HepG2 (cell line): ENCODE results near the gene ABCC3. TPM values are rescaled to one million over a fixed set of nuclear protein-coding genes. Genes with fewer than 3 reads are reported as not detected.

Source experiments
- ATAD3A ChIP-seq: sonication (generic); formaldehyde crosslinking; IDR thresholded peaks from 2 replicates; pipeline ENCODE4 v1.4.0; 2020; ENCODE audit warnings: missing genetic modification reagents
- FOXA1 ChIP-seq, 2 experiments: fragments of 450-650 bp in 1 of 2; sonication (generic) in 1 of 2; formaldehyde crosslinking in 1 of 2; IDR thresholded peaks; 2 replicates each; pipeline versions ENCODE4 v1.4.0 to v1.6.1; 2016 to 2020; ENCODE audit warnings: missing genetic modification reagents in 1 of 2
- RFX3 ChIP-seq: IDR thresholded peaks from 2 replicates; pipeline ENCODE4 v1.6.1; 2016; ENCODE audit warnings: missing biosample characterization, missing genetic modification reagents
- SMARCC2 ChIP-seq: fragments of 450-650 bp; IDR thresholded peaks from 2 replicates; pipeline ENCODE4 v1.6.1; 2017; ENCODE audit warnings: antibody characterized with exemption, mild to moderate bottlenecking
- STAT5B ChIP-seq: sonication (generic); formaldehyde crosslinking; IDR thresholded peaks from 2 replicates; pipeline ENCODE4 v1.4.0; 2020; ENCODE audit warnings: missing genetic modification reagents
- TGIF2 ChIP-seq: IDR thresholded peaks from 2 replicates; pipeline ENCODE4 v1.6.1; 2016; ENCODE audit warnings: control low read depth, missing compliant biosample characterization
- ZFP36L1 ChIP-seq: sonication (generic); formaldehyde crosslinking; IDR thresholded peaks from 2 replicates; pipeline ENCODE4 v1.8.0; 2022; ENCODE audit warnings: mild to moderate bottlenecking, missing genetic modification reagents, moderate library complexity
- ZNF180 ChIP-seq: sonication (generic); formaldehyde crosslinking; IDR thresholded peaks from 2 replicates; pipeline ENCODE4 v1.4.0; 2020; ENCODE audit warnings: low read depth, missing genetic modification reagents, borderline replicate concordance
- ZNF225 ChIP-seq: sonication (generic); formaldehyde crosslinking; IDR thresholded peaks from 2 replicates; pipeline ENCODE4 v1.4.0; 2020; ENCODE audit warnings: mild to moderate bottlenecking, missing genetic modification reagents
- ZNF350 ChIP-seq: sonication (generic); formaldehyde crosslinking; IDR thresholded peaks from 2 replicates; pipeline ENCODE4 v1.4.0; 2020; ENCODE audit warnings: mild to moderate bottlenecking, low read depth, missing genetic modification reagents, borderline replicate concordance
- ZNF589 ChIP-seq: sonication (generic); formaldehyde crosslinking; conservative IDR thresholded peaks from 2 replicates; pipeline ENCODE4 v1.8.0; 2022; ENCODE audit warnings: mild to moderate bottlenecking, moderate library complexity, missing genetic modification reagents
- ZNF672 ChIP-seq: sonication (generic); formaldehyde crosslinking; IDR thresholded peaks from 2 replicates; pipeline ENCODE4 v1.8.1; 2022; ENCODE audit warnings: missing genetic modification reagents
- ZNF703 ChIP-seq: sonication (generic); formaldehyde crosslinking; IDR thresholded peaks from 2 replicates; pipeline ENCODE4 v1.5.1; 2020; ENCODE audit warnings: missing genetic modification reagents, mild to moderate bottlenecking, moderate library complexity, borderline replicate concordance
- polyA plus RNA-seq, 8 experiments: library from polyadenylated mRNA; depleted of rRNA in 3 of 8; stranded (reverse) in 7 of 8; unstranded in 1 of 8; fragments of >200 nt; fragmentation: Illumina TruSeq in 4 of 8; extraction: Trizol in 4 of 8; gene quantifications; 2 replicates each; pipeline versions ENCODE4 v1.2.1 to v1.2.3, GENCODE V29; 2011 to 2016; ENCODE audit warnings: low read depth in 4 of 8, missing spikeins in 1 of 8, mixed read lengths in 1 of 8; ENCODE audit not compliant: insufficient read depth in 1 of 8
- total RNA-seq, 5 experiments: library from RNA; depleted of rRNA; stranded (reverse); fragments of >200 nt; fragmentation: Illumina TruSeq; extraction: Trizol; gene quantifications; 2 replicates each; pipeline ENCODE4 v1.2.3, GENCODE V29; 2016; ENCODE audit warnings: low read depth in 1 of 5
- TF ChIP-seq, protein P1 (sequence below): IDR thresholded peaks from 2 replicates; pipeline ENCODE4 v1.6.1; 2016; ENCODE audit warnings: mild to moderate bottlenecking, missing biosample characterization, missing genetic modification reagents
- TF ChIP-seq, protein P2 (sequence below): IDR thresholded peaks from 2 replicates; pipeline ENCODE4 v1.6.1; 2016; ENCODE audit warnings: low read depth, borderline replicate concordance
- TF ChIP-seq, protein P3 (sequence below): sonication (generic); formaldehyde crosslinking; IDR thresholded peaks from 2 replicates; pipeline ENCODE4 v1.4.0; 2020; ENCODE audit warnings: mild to moderate bottlenecking, missing genetic modification reagents, borderline replicate concordance
- TF ChIP-seq, protein P4 (sequence below): sonication (generic); formaldehyde crosslinking; IDR thresholded peaks from 2 replicates; pipeline ENCODE4 v1.5.0; 2020; ENCODE audit warnings: mild to moderate bottlenecking, missing genetic modification reagents
- TF ChIP-seq, protein P5 (sequence below), 2 experiments: fragments of 450-650 bp in 1 of 2; sonication (generic) in 1 of 2; formaldehyde crosslinking; IDR thresholded peaks; 2 replicates each; pipeline versions ENCODE4 v1.5.0 to v1.8.0; 2020 to 2022; ENCODE audit warnings: mild to moderate bottlenecking in 1 of 2, missing genetic modification reagents in 1 of 2
- TF ChIP-seq, protein P6 (sequence below): sonication (generic); formaldehyde crosslinking; IDR thresholded peaks from 2 replicates; pipeline ENCODE4 v1.4.0; 2020; ENCODE audit warnings: missing genetic modification reagents
- TF ChIP-seq, protein P7 (sequence below): sonication (generic); formaldehyde crosslinking; IDR thresholded peaks from 2 replicates; pipeline ENCODE4 v1.9.0; 2022; ENCODE audit warnings: missing genetic modification reagents, mild to moderate bottlenecking, borderline replicate concordance

ABCC3 gene
- total and polyA plus RNA-seq, 2 of the 13 experiments (the other 11 are each of a cell fraction or from before 2014, with no cell fraction given), result 25.2 to 50.7 TPM

DNA sequence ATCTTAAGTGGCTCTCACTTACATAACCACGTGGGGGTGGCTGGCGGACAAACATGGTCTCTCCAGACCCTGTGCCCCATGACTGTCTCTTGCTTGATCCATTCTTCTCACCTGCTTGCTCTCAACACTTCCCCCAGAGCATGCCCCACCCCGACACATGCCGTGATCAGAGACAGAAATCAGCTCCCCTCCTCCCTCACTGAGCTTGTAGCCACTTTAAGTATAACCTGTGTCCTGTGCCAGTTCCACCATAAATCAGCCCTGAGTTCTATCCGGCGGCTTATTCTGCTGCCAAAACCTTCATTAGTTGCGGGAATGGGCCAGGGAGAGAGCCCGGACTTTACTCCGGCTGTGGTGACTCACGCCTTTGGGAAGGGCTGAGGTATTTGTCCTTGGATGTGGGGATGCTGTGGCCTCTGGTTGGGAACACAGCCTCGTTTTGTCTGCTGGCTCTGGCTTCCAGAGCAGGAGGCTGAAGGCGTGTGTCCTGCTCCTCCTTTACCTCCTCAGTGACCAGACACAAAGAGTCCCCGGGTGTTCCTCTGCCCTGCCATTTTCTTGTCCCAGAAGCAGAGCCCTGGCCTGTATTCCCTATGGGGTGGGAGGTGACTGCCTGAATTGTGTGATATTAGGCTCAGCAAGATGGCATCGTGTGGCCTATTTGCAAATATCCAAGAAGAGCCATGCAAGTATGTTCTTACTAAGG is 52.0 kb downstream of the ABCC3 start (continued):
- TF ChIP-seq, protein P1, sequence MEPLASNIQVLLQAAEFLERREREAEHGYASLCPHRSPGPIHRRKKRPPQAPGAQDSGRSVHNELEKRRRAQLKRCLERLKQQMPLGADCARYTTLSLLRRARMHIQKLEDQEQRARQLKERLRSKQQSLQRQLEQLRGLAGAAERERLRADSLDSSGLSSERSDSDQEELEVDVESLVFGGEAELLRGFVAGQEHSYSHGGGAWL (CRISPR knock-in tag), result peak; percentile 29; the same call in 1 of the 2 replicates
- TF ChIP-seq STAT5B (CRISPR knock-in tag), result no peak
- no peak for TF ChIP-seq ATAD3A (CRISPR knock-in tag)
- no peak for TF ChIP-seq FOXA1 (IDR thresholded peaks at IDR 0.05)
- peak; percentile 71; the same call in 1 of the 2 replicates for TF ChIP-seq FOXA1 (CRISPR knock-in tag; IDR thresholded peaks at IDR 0.05)
- TF ChIP-seq, protein P2, sequence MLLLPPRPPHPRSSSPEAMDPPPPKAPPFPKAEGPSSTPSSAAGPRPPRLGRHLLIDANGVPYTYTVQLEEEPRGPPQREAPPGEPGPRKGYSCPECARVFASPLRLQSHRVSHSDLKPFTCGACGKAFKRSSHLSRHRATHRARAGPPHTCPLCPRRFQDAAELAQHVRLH (CRISPR knock-in tag), result peak; percentile 78
- TF ChIP-seq, protein P3, sequence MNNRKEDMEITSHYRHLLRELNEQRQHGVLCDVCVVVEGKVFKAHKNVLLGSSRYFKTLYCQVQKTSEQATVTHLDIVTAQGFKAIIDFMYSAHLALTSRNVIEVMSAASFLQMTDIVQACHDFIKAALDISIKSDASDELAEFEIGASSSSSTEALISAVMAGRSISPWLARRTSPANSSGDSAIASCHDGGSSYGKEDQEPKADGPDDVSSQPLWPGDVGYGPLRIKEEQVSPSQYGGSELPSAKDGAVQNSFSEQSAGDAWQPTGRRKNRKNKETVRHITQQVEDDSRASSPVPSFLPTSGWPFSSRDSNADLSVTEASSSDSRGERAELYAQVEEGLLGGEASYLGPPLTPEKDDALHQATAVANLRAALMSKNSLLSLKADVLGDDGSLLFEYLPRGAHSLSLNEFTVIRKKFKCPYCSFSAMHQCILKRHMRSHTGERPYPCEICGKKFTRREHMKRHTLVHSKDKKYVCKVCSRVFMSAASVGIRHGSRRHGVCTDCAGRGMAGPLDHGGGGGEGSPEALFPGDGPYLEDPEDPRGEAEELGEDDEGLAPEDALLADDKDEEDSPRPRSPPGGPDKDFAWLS (CRISPR knock-in tag), result no peak
- no peak for TF ChIP-seq TGIF2 (CRISPR knock-in tag)
- TF ChIP-seq ZNF672, result no peak
- peak; percentile 63; the same call in 1 of the 2 replicates for TF ChIP-seq ZNF225 (CRISPR knock-in tag)
- TF ChIP-seq, protein P4, sequence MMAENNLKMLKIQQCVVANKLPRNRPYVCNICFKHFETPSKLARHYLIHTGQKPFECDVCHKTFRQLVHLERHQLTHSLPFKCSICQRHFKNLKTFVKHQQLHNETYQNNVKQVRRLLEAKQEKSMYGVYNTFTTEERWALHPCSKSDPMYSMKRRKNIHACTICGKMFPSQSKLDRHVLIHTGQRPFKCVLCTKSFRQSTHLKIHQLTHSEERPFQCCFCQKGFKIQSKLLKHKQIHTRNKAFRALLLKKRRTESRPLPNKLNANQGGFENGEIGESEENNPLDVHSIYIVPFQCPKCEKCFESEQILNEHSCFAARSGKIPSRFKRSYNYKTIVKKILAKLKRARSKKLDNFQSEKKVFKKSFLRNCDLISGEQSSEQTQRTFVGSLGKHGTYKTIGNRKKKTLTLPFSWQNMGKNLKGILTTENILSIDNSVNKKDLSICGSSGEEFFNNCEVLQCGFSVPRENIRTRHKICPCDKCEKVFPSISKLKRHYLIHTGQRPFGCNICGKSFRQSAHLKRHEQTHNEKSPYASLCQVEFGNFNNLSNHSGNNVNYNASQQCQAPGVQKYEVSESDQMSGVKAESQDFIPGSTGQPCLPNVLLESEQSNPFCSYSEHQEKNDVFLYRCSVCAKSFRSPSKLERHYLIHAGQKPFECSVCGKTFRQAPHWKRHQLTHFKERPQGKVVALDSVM (CRISPR knock-in tag), result peak; percentile 82
- TF ChIP-seq, protein P5, sequence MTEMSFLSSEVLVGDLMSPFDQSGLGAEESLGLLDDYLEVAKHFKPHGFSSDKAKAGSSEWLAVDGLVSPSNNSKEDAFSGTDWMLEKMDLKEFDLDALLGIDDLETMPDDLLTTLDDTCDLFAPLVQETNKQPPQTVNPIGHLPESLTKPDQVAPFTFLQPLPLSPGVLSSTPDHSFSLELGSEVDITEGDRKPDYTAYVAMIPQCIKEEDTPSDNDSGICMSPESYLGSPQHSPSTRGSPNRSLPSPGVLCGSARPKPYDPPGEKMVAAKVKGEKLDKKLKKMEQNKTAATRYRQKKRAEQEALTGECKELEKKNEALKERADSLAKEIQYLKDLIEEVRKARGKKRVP (CRISPR knock-in tag; IDR thresholded peaks at IDR 0.05), result peak; percentile 43 to 82; a peak in 2 of 4 replicates
- no peak for TF ChIP-seq ZNF180 (CRISPR knock-in tag)
- TF ChIP-seq ZNF589 (CRISPR knock-in tag), result peak; percentile 54; the same call in 1 of the 2 replicates
- no peak for TF ChIP-seq RFX3 (CRISPR knock-in tag)
- TF ChIP-seq, protein P6, sequence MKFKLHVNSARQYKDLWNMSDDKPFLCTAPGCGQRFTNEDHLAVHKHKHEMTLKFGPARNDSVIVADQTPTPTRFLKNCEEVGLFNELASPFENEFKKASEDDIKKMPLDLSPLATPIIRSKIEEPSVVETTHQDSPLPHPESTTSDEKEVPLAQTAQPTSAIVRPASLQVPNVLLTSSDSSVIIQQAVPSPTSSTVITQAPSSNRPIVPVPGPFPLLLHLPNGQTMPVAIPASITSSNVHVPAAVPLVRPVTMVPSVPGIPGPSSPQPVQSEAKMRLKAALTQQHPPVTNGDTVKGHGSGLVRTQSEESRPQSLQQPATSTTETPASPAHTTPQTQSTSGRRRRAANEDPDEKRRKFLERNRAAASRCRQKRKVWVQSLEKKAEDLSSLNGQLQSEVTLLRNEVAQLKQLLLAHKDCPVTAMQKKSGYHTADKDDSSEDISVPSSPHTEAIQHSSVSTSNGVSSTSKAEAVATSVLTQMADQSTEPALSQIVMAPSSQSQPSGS (CRISPR knock-in tag), result peak; percentile 85
- peak; percentile 95 for TF ChIP-seq SMARCC2
- TF ChIP-seq ZNF703 (CRISPR knock-in tag), result no peak
- peak; percentile 88 for TF ChIP-seq ZFP36L1 (CRISPR knock-in tag)
- TF ChIP-seq ZNF350 (CRISPR knock-in tag), result peak; percentile 64; the same call in 1 of the 2 replicates
- TF ChIP-seq, protein P7, sequence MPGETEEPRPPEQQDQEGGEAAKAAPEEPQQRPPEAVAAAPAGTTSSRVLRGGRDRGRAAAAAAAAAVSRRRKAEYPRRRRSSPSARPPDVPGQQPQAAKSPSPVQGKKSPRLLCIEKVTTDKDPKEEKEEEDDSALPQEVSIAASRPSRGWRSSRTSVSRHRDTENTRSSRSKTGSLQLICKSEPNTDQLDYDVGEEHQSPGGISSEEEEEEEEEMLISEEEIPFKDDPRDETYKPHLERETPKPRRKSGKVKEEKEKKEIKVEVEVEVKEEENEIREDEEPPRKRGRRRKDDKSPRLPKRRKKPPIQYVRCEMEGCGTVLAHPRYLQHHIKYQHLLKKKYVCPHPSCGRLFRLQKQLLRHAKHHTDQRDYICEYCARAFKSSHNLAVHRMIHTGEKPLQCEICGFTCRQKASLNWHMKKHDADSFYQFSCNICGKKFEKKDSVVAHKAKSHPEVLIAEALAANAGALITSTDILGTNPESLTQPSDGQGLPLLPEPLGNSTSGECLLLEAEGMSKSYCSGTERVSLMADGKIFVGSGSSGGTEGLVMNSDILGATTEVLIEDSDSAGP (CRISPR knock-in tag), result peak; percentile 61
